ENCODE results near the gene SART1.
A peak's percentile ranks its signal among the peaks of the same experiment; 100 is the strongest.
"Not testable (repeated sequence)": the region's sequence is repeated elsewhere in the genome, so short reads cannot be mapped to it uniquely, and the experiment has no call there.

Gene SART1

DNA sequence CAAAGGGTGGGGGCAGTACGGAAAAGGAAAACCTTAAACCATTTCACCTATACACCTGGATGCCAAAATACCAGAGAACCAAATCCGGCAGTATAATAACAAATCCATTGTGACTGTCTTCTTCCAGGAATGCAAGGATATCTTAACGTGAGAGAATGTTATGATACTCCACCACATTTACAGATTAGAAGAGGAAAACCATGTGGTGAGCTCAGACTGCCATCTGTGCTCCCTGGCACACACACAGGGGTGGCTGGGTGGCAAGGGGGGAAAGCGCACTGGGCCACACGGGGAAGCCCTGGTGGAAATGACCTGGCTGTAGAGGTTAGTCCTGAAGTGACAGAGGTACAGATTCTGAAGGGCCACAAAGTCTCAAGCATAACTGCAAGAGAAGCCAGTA lies 30.5 kb downstream of the SART1 start:
- no peak for DNase-seq

DNA sequence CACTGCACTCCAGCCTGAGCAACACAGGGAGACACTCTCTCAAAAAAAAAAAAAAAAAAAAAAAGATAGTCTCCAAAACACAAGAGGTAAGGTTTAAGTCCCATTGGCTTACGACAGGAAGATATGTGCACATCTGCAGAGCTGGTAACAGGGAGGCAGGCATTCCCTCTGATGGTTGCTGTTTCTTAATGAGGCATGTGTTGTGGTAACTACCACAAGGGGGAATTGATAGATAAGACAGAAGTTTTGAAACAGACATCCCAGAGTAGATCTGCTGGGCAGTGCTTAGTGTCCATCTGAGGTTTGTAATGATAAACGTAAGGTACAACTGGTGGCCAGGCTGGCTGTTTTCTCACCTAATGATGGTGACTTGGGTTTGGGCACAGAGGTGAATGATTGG lies 35.8 kb downstream of the SART1 start:
- no peak for DNase-seq

DNA sequence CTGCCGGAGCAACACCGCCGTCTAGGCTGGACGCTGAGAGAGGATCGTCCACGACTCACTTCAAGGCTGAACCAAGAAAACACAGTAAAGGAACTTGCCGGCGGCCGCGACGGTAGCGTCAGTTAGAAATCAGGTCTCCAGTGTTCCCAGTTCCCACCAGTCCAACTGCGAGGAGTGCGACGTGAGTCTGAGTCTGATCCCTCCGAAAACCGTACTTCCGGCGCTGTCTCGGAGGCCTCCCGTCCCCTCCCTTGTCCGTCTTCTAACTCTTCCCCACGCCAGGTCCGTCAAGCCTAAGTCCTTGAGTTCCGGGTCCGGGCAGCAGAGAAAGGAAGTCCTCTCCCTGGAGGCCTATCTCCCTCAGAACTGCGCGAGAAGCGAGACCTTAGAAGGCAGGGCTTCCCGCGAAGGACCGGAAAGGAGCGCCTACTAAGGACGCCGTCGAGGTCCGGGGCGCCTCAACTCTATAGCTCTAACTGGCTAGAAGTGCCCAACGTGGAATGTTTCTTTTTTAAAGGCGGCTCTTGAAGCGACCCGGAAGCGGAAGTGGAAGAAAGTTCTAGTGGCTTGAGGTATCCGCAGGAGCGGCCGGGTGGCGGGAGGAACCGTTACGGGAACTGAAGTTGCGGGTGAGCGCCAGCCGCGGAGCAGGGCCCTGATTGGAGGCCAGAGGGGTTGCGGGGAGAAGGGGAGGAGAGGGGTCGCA lies 40.6 kb downstream of the SART1 start, which contains the start of the genes BANF1 and EIF1AD:
Gene BANF1 (plus strand): TSS at position 562 of the 706 bp plus-strand sequence. CDS start 748 bp downstream, outside the sequence.
Gene EIF1AD (minus strand): TSS at position 216 of the 706 bp plus-strand sequence. CDS start 1,768 bp downstream, outside the sequence.
- DNase-seq, result peak; percentile 96 to 97

DNA sequence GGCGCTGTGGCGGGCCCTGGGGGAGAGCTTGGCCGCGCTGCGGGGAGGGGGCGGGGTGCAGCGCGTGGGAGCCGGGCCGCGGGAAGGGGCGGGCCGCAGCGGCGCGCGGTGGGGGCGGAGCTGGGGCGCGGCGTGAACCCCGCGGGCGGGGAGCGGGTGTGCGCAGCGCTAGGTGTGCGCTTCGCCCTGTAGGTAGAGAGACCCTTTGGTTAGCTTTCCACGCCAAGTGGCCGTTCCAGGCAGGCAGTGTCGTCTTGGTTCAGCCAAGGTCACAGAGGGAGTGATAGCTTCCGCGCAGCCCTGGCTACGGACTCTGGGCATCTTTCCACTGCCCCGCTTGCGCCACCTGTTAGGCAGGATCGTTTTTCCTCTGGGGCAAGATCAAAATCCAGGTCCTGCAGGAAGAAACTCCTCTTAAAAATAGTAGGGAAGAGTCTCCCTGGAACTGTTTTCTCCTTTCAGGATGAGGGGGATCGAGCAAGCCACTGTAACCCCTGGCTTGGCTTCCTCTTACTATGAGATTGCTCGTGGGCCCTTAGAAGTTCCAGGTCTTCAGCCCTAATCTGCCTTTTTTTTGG lies 41.2 kb downstream of the SART1 start:
- no peak for DNase-seq

DNA sequence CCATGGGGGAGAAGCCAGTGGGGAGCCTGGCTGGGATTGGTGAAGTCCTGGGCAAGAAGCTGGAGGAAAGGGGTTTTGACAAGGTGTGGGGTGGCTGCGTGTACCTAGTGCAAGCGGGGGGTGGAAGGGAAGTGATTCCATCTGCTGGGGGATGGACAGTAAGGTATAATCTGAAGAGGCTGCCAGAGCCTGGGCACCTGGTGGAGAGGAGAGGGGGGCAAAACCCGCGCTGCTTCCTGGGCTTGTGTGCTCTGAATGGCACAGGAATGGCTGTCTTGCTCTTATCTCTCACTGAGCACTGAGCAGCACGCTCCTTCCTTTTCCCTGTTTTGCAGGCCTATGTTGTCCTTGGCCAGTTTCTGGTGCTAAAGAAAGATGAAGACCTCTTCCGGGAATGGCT lies 41.8 kb downstream of the SART1 start:
- DNase-seq, result no peak

DNA sequence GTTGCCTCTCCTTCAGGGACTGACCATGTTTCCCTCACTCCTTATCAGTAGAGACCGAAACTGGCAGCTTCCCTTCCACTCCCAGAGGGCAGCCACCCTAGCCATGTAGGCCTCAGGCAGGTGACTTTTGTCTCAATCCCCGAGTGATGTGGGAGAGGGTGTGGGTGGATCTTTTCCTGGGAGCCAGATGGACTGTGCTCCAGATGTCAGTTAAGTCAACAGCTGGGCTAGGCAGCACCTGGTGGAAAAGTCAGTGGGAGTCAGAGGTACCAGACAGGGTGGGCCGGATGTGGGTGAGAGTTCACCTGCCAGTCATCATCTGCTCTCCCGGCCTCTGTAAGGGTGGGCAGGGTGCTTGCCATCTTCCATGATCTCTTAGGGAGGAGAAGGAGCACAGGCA lies 42.7 kb downstream of the SART1 start:
- DNase-seq, result no peak

DNA sequence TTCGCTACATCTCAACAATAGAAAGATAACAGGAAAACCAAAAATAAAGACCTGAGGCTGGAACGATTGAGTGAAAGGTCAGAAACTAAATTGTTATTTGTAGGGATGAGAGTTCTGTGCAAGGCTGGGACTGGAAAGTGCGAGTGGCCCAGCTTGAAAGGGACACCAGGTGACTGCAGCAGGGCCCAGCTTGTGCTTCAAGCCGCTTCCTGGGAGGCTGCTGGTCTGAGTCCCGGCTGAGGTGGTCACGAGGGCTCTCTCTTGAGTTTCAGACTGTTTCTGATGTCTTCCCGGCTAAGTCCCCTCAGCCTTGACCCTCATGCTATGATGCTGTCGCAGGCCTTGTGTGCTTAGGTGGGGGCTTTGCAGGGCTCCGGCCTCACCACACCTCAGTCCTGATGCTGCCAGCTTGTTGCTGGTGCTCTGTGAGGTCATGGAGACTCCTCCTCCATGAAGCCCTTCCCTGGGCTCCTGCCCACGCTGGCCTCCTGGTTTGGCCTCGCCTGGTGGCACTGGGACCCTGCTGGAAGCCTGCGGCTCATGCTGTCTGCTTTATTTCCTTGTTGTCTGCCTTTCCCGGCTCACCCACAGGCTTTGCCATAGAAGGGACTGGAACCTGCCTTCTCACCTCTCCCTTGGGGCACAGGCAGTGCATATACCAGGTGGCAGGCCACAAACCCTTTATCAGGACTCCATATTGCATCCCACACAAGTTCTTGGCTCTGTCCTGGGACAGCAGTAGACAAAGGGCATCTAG lies 44.8 kb downstream of the SART1 start:
- DNase-seq, result no peak

DNA sequence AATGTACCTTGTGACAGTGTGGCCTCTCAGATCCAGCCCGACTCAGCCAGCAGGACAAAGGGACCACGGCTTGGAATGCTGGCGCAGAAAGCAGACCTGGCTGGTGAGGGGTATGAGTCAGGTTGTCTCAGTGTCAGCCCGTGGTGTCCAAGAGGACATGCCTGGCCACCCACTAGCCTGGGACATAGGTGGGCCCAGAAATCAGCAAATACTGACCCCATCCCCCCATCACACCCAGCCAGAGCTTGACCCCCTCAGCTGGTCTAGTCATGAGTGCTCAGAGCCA lies 45.3 kb downstream of the SART1 start:
- no peak for DNase-seq

DNA sequence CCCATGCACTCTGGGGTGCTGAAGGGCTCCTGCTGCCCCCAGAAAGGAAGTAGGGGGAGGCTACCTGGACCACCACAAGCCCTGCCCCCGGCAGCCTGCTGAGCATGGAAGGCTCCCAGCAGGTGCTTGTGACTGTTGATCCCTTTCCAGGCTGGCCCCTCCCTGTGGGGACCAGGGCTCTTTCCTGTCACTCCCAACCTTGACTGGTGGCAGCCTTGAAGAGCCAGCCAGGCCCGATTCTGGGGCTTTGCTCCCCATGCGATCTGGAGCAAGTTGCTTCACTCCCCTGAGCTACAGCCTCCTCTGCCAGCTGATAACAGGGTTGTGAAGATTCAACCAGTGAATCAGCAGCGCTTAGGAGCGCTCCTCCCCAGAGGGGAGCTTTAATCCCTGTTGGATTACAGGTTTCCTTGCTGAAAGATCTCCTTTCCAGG lies 45.7 kb downstream of the SART1 start:
- DNase-seq, result no peak

DNA sequence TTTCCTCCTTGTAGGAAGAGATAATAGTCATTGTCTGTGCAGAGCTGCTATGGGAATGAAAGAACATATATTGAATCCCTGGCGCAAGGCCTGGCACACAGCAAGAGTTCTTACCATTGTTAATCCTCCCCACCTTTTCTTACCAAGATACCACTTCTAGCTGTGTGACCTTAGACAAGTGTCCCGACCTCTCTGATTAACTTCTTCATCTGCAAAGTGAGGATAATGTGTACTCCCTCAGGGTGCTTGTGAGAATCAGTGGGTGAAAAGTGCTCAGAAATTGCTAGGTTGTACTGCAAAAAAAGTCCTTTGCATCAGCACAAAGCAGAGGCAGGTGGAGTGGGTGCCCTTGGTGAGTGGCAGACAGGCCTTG lies 46.5 kb downstream of the SART1 start:
- DNase-seq, result no peak

DNA sequence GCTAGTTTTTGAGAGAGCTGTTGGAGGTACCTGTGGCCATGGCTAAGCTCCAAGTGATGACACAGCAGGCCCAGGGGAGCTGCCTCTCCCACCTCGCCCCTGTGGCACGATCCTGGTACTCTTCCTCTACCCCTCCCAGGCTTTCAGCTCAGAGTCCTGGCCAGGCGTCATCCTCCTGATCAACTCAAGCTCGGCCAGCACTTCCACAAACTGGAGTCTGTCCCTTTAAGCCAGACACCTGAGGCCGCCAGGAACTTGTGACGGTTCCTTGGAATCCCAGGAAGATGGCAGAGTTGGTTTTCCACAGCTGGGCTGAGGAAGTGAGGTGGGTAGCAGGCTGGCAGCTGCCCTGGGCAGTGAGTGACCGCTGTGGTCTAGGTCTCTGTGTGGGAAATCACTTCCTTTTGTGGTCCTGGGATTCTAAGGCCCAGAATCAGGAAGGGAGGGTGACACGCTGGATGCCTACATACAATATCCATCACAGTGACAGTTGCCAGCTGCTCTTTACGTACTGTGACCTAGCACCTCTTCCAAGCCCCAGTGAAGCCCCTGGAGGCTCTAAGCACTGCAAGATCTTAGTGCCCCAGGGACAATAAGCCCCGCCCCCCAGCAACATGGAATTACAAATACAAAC lies 47.1 kb downstream of the SART1 start:
- DNase-seq, result peak; percentile 34 to 57

DNA sequence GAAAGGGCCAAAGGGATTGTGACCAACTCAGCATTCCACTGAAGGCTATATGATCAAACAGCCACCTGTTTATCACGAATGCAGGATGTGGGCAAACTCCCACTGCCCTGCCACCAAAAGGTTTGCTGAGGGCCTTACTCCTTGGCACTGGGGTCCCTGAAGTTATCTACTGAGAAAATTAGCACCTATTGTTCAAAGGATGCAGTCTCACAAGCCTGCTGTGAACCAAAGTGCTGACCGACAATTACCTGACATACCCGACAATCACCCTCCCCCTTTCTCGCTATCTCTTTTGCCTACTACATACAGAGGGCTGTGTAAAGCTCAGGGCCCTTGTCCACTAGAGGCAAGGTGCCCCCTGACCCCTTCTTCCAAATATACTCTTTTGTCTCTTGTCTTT lies 48.5 kb downstream of the SART1 start:
- not testable (repeated sequence) for DNase-seq

DNA sequence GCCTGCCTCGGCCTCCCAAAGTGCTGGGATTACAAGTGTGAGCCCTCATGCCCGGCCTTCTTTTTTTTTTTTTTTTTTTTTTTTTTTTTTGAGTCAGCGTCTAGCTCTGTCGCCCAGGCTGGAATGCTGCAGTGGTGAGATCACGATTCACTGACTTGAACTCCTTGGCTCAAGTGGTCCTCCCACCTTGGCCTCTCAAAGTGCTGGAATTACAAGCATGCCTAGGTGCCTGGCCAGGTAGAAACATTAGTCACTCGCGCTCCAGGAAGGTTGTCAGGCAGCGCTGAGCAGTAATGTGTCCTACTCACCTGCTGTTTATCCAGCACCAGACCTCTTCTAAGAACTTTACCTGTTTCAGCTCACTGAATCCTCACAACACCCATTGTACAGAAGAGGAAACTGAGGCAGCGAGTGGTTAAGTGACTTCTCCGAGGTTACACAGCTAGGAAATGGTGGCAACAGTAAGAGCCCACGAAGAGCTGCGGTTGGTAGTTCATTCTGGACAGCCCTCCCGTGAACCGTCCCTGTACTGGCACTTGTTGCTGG lies 49.8 kb downstream of the SART1 start:
- no peak for DNase-seq

DNA sequence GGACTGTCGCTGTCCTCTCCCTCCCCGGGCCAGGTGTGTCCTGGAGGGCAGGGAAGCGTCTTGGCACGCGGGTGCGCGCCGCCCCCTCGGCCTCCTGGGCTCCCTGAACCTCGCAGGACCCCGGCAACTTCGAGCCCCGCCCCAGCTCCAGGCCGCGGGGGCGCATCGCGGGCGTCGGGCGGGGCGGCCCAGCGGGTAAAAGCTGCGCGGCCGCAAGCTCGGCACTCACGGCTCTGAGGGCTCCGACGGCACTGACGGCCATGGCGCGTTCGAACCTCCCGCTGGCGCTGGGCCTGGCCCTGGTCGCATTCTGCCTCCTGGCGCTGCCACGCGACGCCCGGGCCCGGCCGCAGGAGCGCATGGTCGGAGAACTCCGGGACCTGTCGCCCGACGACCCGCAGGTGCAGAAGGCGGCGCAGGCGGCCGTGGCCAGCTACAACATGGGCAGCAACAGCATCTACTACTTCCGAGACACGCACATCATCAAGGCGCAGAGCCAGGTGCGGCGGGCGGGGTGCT lies 50.3 kb downstream of the SART1 start, which contains the start of gene CST6:
Gene CST6 (plus strand): TSS at position 224 of the 519 bp plus-strand sequence. CDS start 37 bp downstream, at position 261.
- DNase-seq, result no peak

DNA sequence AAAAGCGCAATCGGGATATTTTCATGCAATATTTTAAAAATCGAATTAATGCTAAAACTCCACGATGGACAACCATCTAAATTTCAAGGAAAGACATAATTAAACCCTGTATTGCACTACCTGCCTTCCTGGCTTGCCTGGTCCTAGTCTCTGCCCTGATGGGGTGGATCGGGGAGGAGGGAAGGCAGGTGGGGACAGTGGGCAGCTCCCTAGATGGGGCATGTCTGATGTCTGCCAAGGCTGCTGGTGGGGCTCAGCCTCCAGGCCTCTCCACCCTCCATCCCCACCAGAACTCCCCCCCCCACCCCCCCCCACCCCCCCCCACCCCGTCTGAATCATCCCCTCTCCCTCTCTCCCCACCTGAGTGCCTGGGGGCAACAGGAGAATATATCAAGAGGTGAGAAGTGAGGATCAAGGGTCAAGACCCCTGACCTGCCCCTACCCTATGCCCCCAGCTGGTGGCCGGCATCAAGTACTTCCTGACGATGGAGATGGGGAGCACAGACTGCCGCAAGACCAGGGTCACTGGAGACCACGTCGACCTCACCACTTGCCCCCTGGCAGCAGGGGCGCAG lies 50.9 kb downstream of the SART1 start:
- no peak for DNase-seq

DNA sequence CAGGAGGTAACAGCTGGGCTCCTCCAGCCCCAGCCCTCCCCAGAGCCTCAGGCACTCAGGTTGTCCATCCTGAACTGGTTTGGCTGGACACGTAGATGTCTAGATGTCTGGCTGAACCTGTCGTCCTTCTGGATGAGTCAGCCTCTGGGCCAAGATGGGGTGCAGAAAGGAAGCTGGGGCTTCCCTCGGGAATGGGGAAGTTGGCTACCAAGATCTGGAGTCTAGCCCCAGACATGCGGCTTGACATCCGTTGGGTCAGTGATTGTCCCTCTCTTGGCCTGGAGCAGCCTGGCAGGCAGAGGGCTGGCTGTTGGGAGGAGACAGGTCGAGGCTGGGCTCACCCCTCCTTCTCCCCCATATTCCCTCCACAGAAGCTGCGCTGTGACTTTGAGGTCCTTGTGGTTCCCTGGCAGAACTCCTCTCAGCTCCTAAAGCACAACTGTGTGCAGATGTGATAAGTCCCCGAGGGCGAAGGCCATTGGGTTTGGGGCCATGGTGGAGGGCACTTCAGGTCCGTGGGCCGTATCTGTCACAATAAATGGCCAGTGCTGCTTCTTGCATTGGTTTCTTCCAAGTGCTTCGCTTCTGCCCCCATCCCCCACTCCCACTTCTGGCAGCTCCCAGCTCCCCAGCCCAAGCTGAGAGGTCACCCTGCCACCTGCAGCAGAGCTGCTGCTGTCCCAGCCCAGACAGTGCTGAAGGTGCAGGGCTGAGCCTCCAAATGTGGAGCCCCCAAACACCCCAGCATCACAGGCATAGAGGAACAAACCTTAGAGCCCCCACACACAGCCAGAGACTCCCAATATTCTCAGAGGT lies 51.6 kb downstream of the SART1 start:
- DNase-seq, result peak; percentile 74 to 81

DNA sequence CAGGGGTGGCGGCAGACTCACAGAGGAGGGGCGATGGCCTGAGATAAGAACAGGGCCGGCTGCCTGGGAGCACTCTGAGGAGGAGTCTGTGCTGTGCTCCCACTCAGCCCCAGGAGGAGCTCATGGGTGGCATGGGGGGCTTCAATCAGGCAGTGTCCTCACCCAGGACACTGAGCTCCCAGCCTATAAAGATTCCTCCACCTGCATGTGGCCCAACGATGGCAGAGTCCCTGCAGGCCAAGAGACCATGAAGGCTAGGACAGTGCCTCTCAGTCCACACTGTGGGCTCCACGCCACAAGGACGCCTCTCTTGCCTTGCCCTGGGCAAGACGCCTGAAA lies 52.2 kb downstream of the SART1 start:
- DNase-seq, result no peak

DNA sequence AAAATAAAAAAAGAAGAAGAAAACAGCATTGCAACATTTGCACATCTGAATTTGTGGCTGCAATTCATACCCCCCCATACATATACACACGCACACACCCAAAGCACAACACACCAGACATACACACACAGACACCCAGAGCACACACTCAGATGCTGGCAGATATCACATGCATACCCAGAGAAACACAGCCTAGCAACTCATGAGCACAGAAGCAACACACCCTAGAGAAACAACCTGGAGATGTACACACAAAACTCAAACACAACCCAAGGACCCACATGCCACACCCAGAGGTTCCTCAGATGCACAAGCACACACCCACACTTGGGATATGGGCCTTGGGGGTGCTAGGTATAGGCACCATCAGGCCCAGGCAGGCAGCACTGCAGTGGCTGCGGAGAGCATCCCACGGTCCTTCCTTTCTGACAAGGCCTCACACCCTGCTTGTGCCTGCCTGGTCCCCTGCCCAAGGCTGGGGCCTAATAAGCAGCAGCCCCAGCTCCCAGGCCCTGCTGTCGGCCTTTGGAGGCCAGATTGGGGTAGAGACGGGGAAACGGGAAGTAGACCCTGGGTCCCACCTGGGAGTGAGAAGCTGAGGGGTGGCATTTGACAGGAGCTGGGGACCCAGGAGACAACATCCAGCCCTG lies 53.4 kb downstream of the SART1 start:
- DNase-seq, result peak in 1 of 2 donors; percentile 15

DNA sequence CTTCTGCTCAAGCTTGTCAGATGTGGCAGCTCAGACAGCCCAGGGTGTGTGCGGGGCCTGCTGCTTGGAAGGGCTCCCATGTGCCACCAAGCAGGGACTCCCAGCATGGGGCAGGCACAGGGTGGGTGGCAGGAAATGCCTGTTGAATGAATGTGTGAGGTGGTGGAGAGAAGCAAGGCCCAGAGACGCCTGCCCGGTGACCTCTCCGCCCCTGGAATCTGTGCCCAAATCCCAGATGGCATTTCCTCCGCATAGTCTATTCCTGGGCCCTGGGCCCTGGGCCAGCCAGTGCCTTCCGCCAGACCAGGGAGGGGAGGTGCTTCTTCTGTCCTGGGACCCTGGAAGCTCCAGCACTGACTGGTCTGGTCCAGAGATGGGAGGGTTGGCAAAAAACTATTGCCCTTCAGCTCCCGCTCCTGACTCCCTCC lies 53.9 kb downstream of the SART1 start:
- no peak for DNase-seq

DNA sequence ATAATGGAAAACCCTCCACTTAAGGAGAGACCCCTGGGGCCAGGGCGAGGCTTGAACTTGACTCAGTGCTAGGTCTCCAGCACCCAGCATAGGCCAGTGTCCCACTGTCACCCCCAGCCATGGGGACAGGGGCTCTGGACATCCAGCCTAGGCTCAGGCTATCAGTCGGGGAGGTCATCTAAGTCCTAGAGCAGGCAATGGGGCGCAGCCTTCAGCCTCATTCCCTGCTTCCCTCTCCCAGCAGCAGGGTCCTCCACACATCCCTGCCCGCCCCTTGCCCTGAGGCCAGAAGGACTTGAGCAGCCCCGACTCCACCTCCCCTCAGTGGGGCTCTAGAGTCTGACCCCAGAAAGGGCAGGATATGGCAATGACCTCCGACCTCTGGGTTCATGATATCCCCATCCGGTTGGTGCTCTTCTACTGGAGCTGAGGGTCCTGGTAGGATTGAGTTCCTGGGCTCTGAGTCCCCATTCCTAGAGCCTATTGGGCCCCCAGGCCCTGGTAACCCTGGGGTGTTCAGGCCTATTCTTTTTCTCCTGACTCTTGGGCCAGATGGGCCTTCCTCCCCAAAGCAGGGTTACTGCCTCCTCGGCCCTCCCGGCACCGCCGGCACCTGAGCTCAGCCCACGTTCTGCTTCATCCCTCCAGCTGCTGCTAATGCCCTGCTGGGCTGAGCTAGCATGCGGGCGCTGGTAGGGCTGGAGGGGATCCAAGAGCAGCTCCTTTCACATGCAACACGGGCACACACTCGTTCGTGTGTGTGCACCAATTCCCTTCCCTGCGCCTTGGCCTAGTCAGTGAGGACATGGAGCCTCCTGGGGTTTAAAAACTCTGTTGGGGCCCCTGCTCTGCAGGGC lies 54.6 kb downstream of the SART1 start:
- no peak for DNase-seq

Data from inflammatory macrophage (primary cell).